ENCODE results near the gene KPNA4. TPM values are rescaled to one million over a fixed set of nuclear protein-coding genes. Genes with fewer than 3 reads are reported as not detected.

The KPNA4 gene
- total and polyA plus RNA-seq, 2 of the 4 experiments (the other 2 are of a cell fraction) = 12.9 to 46.1 TPM

DNA sequence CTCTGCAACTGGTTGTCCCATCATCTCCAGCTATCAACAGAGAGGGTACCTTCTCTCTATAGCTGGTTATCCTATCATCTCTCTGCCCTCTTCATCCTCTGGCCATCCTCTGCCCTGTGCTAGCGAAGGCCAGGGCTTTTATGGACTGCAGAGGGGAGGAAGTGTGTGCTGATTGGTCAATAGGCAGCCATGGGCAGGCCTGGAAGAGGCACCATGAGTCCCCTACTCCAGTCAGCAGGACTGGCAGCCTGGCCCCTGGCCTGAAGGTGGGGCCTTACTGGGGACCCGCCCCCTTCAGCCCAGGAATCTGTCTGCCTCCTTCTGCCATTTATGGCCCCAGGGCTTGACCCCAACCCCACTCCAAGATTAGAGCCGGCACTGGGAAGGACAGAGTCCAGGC is 105.3 kb downstream of the KPNA4 start:
- Histone ChIP-seq H3K4me1 (ENCODE audit: control insufficient read depth, insufficient read depth, low read length) (no peaks in the 10 kb centered on the region), H3K27ac (ENCODE audit: insufficient read depth, low read length) (no peak overlapping the region), H3K27me3 (ENCODE audit: control insufficient read depth, insufficient read depth, low read length) (no peaks in the 10 kb centered on the region), H3K9ac (ENCODE audit: low read depth, low read length) (no peak overlapping the region), H3K4ac (ENCODE audit: low read depth, low read length) (no peak overlapping the region), H2BK15ac (ENCODE audit: low read depth, low read length) (no peak overlapping the region), H3K23ac (ENCODE audit: low read depth, low read length) (no peak overlapping the region), H2BK120ac (ENCODE audit: low read depth, low read length) (no peak overlapping the region), H2AK9ac (replicated peaks; ENCODE audit: low read depth, low read length, poor library complexity) (no peak overlapping the region), H3K18ac (ENCODE audit: low read depth, low read length) (no peak overlapping the region), H4K20me1 (ENCODE audit: insufficient read depth, low read length) (no peaks in the 10 kb centered on the region), H3K9me3 (ENCODE audit: control insufficient read depth, insufficient read depth, low read length) (no peaks in the 10 kb centered on the region), H3K14ac (replicated peaks; ENCODE audit: low read depth, low read length) (no peak overlapping the region), H2BK20ac (ENCODE audit: low read depth, low read length) (no peak overlapping the region), H2AK5ac (ENCODE audit: low read depth, low read length) (no peak overlapping the region), H3K56ac (ENCODE audit: extremely low read depth, insufficient read depth, low read length) (no peak overlapping the region), H2BK5ac (ENCODE audit: low read depth, low read length, poor library complexity, severe bottlenecking) (no peak overlapping the region), H4K91ac (ENCODE audit: insufficient read depth, low read depth, low read length) (no peak overlapping the region), H3K36me3 (ENCODE audit: control insufficient read depth, insufficient read depth, low read length) (no peaks in the 10 kb centered on the region), H3K4me3 (ENCODE audit: insufficient read depth, low read depth, low read length) (no peak overlapping the region), H3K9me1 (ENCODE audit: insufficient read depth, low read length) (no peaks in the 10 kb centered on the region; the same call in 1 of the 2 replicates), H3K79me1 (ENCODE audit: low read depth in 1 of 2, low read length in 2 of 2) (no peaks in the 10 kb centered on the region), H4K5ac (ENCODE audit: low read depth, low read length) (no peak overlapping the region), H4K8ac (ENCODE audit: low read depth in 2 of 2, low read length in 2 of 2) (no peak overlapping the region), H2AFZ (replicated peaks; ENCODE audit: low read length, poor library complexity) (no peak overlapping the region), H3K4me2 (ENCODE audit: low read depth, low read length) (no peak overlapping the region)
- no peak for ATAC-seq (ENCODE audit: low read depth)
- dilution Hi-C loops (cut with HindIII; ENCODE audit: low sequenced_read_pairs, unreplicated experiment) (no loop called here), intact Hi-C loops (cut with micrococcal nuclease) (no loop called here), in situ Hi-C loops (cut with MboI; ENCODE audit: low sequenced_read_pairs) (no loop called here)
- no peak for TF ChIP-seq POLR2A (IDR thresholded peaks at IDR 0.05; ENCODE audit: low read depth, low read length)
- TF ChIP-seq, protein P1, sequence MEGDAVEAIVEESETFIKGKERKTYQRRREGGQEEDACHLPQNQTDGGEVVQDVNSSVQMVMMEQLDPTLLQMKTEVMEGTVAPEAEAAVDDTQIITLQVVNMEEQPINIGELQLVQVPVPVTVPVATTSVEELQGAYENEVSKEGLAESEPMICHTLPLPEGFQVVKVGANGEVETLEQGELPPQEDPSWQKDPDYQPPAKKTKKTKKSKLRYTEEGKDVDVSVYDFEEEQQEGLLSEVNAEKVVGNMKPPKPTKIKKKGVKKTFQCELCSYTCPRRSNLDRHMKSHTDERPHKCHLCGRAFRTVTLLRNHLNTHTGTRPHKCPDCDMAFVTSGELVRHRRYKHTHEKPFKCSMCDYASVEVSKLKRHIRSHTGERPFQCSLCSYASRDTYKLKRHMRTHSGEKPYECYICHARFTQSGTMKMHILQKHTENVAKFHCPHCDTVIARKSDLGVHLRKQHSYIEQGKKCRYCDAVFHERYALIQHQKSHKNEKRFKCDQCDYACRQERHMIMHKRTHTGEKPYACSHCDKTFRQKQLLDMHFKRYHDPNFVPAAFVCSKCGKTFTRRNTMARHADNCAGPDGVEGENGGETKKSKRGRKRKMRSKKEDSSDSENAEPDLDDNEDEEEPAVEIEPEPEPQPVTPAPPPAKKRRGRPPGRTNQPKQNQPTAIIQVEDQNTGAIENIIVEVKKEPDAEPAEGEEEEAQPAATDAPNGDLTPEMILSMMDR (conservative IDR thresholded peaks at IDR 0.05; ENCODE audit: low read depth, low read length) = no peak
- no TSS peak for BruUV-seq (replicated peaks)
- no CpG with 5 or more reads among the region's 3 CpGs for WGBS, 2 experiments (ENCODE audit: extremely low coverage in 2 of 2, insufficient read length in 1 of 2)
- POLR2A ChIA-PET (ENCODE audit: unreplicated experiment) = no interaction called here
- DNase-seq = no peak
- CTCF ChIA-PET = no interaction called here

All from IMR-90 (cell line).